Astrocyte (in vitro differentiated cells and primary cell): ENCODE data around the gene VENTX. TPM values are rescaled to one million over a fixed set of nuclear protein-coding genes. Genes with fewer than 3 reads are reported as not detected.

Source experiments
- DNase-seq: peaks from one replicate; pipeline ENCODE4 v3.0.0-alpha.2; 2010; ENCODE audit warnings: low read depth
- FAIRE-seq: peaks from 2 replicates; lab custom pipeline; 2011; peaks lifted over from hg19 to GRCh38; lab: Jason Lieb, UNC
- H2AFZ ChIP-seq: 2 replicates; pipeline ENCODE4 v1.6.0; 2012; ENCODE audit warnings: low read depth, low read length, inconsistent platforms
- H3K27ac ChIP-seq: 2 replicates; pipeline ENCODE4 v1.5.1; 2011; ENCODE audit warnings: low read depth, low read length, inconsistent platforms
- H3K27me3 ChIP-seq: 2 replicates; pipeline ENCODE4 v1.6.0; 2011; ENCODE audit warnings: low read length, inconsistent platforms; ENCODE audit not compliant: insufficient read depth
- H3K36me3 ChIP-seq: 2 replicates; pipeline ENCODE4 v1.5.1; 2011; ENCODE audit warnings: low read length, inconsistent platforms; ENCODE audit not compliant: insufficient read depth
- H3K4me1 ChIP-seq: 2 replicates; pipeline ENCODE4 v1.5.1; 2011; ENCODE audit warnings: low read length, inconsistent platforms; ENCODE audit not compliant: insufficient read depth
- H3K4me2 ChIP-seq: 2 replicates; pipeline ENCODE4 v1.6.0; 2012; ENCODE audit warnings: low read length, inconsistent platforms
- H3K4me3 ChIP-seq: 2 replicates; pipeline ENCODE4 v1.5.1; 2011; ENCODE audit warnings: low read depth, mild to moderate bottlenecking, low read length, inconsistent platforms; ENCODE audit not compliant: insufficient read depth
- H3K79me2 ChIP-seq: 2 replicates; pipeline ENCODE4 v1.6.0; 2012; ENCODE audit warnings: mild to moderate bottlenecking, low read length, inconsistent platforms; ENCODE audit not compliant: insufficient read depth
- H3K9ac ChIP-seq: 2 replicates; pipeline ENCODE4 v1.6.0; 2012; ENCODE audit warnings: mild to moderate bottlenecking, low read length, inconsistent platforms
- H3K9me3 ChIP-seq: 2 replicates; pipeline ENCODE4 v1.5.1; 2012; ENCODE audit warnings: low read depth, mild to moderate bottlenecking, low read length, inconsistent platforms; ENCODE audit not compliant: insufficient read depth
- H4K20me1 ChIP-seq: 2 replicates; pipeline ENCODE4 v1.6.0; 2012; ENCODE audit warnings: low read length, inconsistent platforms; ENCODE audit not compliant: insufficient read depth
- H3K27ac Mint-ChIP-seq: one replicate; pipeline ENCODE4 v1.8.0; 2021; ENCODE audit warnings: mild to moderate bottlenecking, mixed read lengths; ENCODE audit not compliant: unreplicated experiment
- H3K27me3 Mint-ChIP-seq: one replicate; pipeline ENCODE4 v1.8.0; 2021; ENCODE audit warnings: low read depth, mixed read lengths; ENCODE audit not compliant: unreplicated experiment
- H3K36me3 Mint-ChIP-seq: one replicate; pipeline ENCODE4 v1.8.0; 2021; ENCODE audit warnings: low read depth, mixed read lengths; ENCODE audit not compliant: unreplicated experiment
- H3K4me1 Mint-ChIP-seq: one replicate; pipeline ENCODE4 v1.8.0; 2021; ENCODE audit warnings: low read depth, mixed read lengths; ENCODE audit not compliant: unreplicated experiment
- H3K4me3 Mint-ChIP-seq: one replicate; pipeline ENCODE4 v1.8.0; 2021; ENCODE audit warnings: mild to moderate bottlenecking, moderate library complexity, mixed read lengths; ENCODE audit not compliant: unreplicated experiment
- H3K9me3 Mint-ChIP-seq: one replicate; pipeline ENCODE4 v1.8.0; 2021; ENCODE audit warnings: mild to moderate bottlenecking, mixed read lengths; ENCODE audit not compliant: unreplicated experiment
- CTCF ChIP-seq: IDR thresholded peaks from 2 replicates; pipeline ENCODE4 v1.5.1; 2011; ENCODE audit warnings: low read depth, mild to moderate bottlenecking, inconsistent platforms, low read length, moderate library complexity; ENCODE audit not compliant: insufficient read depth
- EZH2 ChIP-seq: IDR thresholded peaks from 2 replicates; pipeline ENCODE4 v1.6.1; 2012; ENCODE audit warnings: mild to moderate bottlenecking, low read length, inconsistent platforms; ENCODE audit not compliant: insufficient read depth
- total RNA-seq: library from RNA; stranded (reverse); gene quantifications from 2 replicates; pipeline ENCODE4 v1.2.1, GENCODE V29; 2021

Gene VENTX
- total RNA-seq, 1 donor from 2014 or later = 0.11 TPM

- Histone ChIP-seq H3K4me1 (no peaks in the 10 kb centered on the region), H3K27me3 (no peaks in the 10 kb centered on the region), H3K9ac (no peak overlapping the region), H3K4me3 (no peak overlapping the region), H3K4me2 (no peak overlapping the region), H3K36me3 (no peaks in the 10 kb centered on the region), H3K27ac (no peak overlapping the region), H3K9me3 (no peaks in the 10 kb centered on the region), H2AFZ (no peak overlapping the region), H3K79me2 (no peaks in the 10 kb centered on the region), H4K20me1 (no peaks in the 10 kb centered on the region)
- FAIRE-seq (no peak), DNase-seq (no peak)
- Mint-ChIP-seq H3K9me3 (no peaks in the 10 kb centered on the region), H3K27me3 (peaks cover 9% of the 10 kb centered on the region), H3K4me3 (no peak overlapping the region), H3K36me3 (no peaks in the 10 kb centered on the region), H3K27ac (no peak overlapping the region), H3K4me1 (no peaks in the 10 kb centered on the region)
- TF ChIP-seq EZH2 = no peak
- TF ChIP-seq CTCF = no peak
These were observed 34.6 kb upstream of the VENTX start for GRCh38 chr10:133202778-133203651.

GRCh38 chr10:133203652-133204195 lies 33.9 kb upstream of the VENTX start:
- H3K79me2 ChIP-seq = no peaks in the 10 kb centered on the region
- Mint-ChIP-seq H3K9me3 (no peaks in the 10 kb centered on the region), H3K4me1 (no peaks in the 10 kb centered on the region), H3K4me3 (no peak overlapping the region), H3K36me3 (no peaks in the 10 kb centered on the region), H3K27me3 (peaks cover 9% of the 10 kb centered on the region), H3K27ac (no peak overlapping the region)
- no peak overlapping the region for H2AFZ ChIP-seq
- H3K9ac ChIP-seq = no peak overlapping the region
- TF ChIP-seq CTCF (no peak), EZH2 (no peak)
- no peak overlapping the region for H3K4me3 ChIP-seq
- H3K27me3 ChIP-seq = no peaks in the 10 kb centered on the region
- FAIRE-seq (no peak), DNase-seq (no peak)
- H3K4me1 ChIP-seq = no peaks in the 10 kb centered on the region
- no peaks in the 10 kb centered on the region for H4K20me1 ChIP-seq
- no peak overlapping the region for H3K4me2 ChIP-seq
- peaks cover 2% of the 10 kb centered on the region for H3K9me3 ChIP-seq
- no peaks in the 10 kb centered on the region for H3K36me3 ChIP-seq
- H3K27ac ChIP-seq = no peak overlapping the region
